SH-SY5Y (cell line): ENCODE data around the gene PKD1L1.

Experiments
- GATA2 ChIP-seq: IDR thresholded peaks from 2 replicates; pipeline ENCODE4 v1.6.1; 2011; ENCODE audit warnings: mild to moderate bottlenecking, low read depth, low read length
- GATA3 ChIP-seq: IDR thresholded peaks from 2 replicates; pipeline ENCODE4 v1.6.1; 2011; ENCODE audit warnings: low read depth, mild to moderate bottlenecking, low read length, moderate library complexity

DNA sequence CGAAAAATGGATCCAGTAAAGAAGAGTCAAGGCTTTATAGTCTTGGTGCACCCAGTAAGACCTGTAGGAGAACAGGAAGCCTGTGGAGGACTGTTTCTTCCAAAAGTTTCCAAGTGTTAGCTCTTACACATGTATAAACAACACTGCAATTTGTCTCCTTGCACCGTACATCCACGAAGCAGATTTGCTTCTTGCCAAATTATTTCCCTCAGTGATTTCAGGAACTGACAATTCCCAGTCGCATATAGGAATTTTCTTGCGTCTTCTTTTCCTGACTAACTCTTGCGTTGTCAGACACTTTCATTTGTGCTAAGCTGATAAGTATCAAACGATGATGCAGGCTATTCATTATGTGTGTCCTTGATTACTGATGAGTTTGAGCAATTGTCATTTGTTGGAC is 182.1 kb downstream of the PKD1L1 start:
- TF ChIP-seq GATA2 (no peak), GATA3 (no peak)
